HG02973 (cell line): ENCODE measurements around the gene NT5C3A.

Source experiments
- ATAC-seq: cut with Tn5 transposase; IDR thresholded peaks from one replicate; pipeline ENCODE4 v1.9.1; 2021; ENCODE audit warnings: moderate library complexity; ENCODE audit not compliant: unreplicated experiment

The NT5C3A gene

DNA sequence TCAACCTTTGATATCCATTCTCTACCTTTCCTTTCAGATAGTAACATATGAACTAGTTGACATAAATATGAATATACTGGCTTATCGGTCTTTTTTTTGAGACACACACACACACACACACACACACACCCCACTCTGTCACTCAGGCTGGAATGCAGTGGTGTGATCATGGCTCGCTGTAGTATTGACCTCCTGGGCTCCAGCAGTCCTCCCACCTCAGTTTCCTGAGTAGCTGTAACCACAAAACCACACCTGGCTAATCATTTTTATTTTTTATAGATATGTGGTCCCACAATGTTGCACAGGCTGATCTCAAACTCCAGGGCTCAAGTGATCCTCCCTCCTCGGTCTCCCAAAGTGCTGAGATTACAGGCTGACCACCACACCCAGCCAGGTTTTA is 14.2 kb upstream of the NT5C3A start:
- no peak for ATAC-seq

DNA sequence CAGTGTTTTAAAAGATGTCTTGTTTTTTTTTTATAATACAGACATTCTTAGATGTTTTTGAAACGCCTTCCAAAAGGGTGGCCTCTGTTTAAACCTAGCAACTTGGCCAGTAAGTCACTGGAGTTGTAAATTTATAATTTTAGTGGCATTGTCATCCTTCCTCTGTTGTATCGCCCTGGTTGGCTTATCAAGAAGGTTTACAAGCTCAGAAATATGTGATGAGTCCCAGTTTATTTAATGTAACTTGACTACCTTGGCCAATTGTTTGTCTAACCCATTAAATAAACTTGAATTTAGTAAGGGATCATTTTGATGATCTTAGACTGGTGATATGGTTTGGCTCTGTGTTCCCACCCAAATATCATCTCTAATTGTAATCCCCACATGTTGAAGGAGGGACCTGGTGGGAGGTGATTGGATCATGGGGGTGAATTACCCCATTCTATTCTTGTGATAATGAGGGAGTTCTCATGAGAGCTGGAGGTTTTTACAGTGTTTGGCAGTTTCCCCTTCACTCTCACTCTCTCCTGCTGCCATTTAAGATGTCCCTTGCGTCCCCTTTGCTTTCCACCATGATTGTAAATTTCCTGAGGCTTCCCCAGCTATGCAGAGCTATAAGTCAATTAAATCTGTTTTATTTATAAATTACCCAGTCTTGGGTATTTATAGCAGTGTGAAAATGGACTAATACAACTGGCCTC is 13.4 kb upstream of the NT5C3A start:
- no peak for ATAC-seq

DNA sequence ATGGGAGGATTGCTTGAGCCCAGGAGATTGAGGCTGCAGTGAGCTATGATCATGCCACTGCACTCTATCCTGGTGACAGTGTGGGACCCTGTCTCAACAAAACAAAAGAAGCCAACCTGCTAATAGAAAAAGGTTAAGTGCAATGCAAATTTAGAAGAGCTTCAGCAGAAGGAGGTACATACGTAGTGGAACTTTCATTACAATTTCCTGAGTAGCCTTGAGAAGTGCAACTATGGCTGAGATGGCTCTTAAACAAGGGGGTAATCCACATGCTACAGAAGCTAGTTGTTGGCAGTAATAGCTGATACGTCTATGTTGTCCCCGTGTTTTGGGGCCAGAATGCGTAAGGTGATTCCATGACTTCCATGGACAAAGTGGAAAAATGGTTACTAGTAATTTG is 10.7 kb upstream of the NT5C3A start:
- ATAC-seq: no peak

DNA sequence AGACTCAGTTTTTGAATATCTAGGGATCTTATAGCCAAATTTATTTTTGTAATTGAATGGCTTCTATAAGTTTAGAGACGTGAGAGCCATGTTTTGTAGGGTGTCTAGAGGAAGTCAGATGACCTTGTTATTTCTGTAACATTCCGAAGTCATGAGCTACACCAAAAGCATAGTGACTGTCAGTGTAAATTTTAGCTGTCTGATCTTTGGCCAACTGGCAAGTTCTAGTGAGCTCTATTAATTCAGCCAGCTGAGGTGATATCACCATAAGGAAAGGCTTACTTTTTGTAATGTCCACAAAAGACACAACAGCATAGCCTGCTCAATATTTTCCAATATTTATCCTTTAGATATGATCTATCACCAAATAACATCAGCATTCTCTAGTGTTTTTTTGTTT is 9.9 kb upstream of the NT5C3A start:
- no peak for ATAC-seq

DNA sequence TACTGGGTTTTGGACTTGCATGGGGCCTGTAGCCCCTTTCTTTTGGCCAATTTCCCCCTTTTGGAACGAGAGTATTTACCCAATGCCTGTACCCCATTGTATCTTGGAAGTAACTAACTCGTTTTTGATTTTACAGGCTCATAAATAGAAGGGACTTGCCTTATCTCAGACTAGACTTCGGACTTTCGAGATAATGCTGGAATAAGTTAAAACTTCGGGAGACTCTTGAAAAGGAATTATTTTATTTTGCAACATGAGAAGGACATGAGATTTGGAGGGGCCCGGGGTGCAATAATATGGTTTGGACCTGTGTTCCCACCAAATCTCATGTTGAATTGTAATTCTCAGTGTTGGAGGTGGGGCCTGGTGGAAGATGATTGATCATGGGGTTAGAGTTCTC is 8.3 kb upstream of the NT5C3A start:
- no peak for ATAC-seq

DNA sequence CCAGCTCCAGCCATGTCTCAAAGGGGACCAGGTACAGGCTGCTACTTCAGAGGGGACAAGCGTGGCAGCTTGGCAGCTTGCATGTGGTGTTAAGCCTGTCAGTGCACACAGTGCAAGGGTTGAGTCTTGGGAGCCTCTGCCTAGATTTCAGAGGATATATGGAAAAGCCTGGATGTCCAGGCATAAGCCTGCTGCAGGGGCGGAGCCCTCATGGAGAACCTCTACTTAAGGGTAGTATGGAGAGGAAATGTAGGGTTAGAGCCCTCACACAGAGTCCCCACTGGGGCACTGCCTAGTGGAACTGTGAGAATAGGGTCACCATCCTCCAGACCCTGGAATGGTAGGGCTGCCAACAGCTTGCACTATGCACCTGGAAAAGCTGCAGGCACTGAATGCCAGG is 7.7 kb upstream of the NT5C3A start:
- ATAC-seq: no peak

DNA sequence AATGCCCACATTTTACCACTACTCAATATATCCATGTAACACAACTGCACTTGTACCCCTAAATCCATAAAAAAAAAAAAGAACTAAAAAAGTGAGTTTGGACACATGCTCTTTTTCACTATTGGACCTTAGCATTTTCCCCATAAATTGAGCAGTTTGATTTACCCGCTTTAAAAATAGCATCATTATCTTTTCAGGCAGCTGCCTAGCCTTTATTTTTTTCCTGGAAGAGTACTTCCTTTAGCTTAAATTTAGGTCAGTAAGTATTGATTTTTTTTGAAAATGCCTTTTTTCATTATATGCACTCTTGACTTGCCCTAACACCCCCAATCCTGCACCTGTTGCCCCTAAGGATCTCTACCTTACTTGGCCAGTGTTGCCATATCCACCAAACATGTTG is 5.3 kb upstream of the NT5C3A start:
- ATAC-seq: no peak

DNA sequence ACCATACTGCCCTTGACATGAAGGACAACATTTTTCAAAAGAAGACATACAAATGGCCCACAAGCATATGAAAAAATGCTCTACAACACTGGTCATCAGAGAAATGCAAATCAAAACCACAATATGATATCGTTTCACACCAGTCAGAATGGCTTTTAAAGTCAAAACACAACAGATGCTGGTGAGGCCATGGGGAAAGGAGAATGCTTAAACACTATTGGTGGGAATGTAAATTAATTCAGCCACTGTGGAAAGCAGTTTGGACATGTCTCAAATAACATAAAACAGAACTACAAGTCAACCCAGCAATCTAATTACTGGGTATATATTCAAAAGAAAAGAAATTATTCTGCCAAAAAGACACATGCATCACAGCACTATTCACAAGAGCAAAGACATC is 4.2 kb upstream of the NT5C3A start:
- ATAC-seq: no peak

DNA sequence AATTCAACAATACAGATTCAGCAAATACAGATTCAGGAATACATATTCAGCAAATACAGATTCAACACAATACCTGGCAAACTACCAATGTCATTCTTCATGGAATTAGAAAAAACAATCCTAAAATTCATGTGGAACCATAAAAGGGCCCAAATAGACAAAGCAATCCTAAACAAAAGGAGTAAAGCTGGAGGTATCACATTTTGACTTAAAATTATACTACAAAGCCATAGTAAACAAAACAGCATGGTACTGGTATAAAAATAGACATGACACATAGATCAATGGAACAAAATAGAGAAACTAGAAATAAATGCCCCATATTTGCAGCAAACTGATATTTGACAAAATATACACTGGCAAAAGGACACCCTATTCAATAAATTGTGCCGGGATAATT is 3.4 kb upstream of the NT5C3A start:
- no peak for ATAC-seq

DNA sequence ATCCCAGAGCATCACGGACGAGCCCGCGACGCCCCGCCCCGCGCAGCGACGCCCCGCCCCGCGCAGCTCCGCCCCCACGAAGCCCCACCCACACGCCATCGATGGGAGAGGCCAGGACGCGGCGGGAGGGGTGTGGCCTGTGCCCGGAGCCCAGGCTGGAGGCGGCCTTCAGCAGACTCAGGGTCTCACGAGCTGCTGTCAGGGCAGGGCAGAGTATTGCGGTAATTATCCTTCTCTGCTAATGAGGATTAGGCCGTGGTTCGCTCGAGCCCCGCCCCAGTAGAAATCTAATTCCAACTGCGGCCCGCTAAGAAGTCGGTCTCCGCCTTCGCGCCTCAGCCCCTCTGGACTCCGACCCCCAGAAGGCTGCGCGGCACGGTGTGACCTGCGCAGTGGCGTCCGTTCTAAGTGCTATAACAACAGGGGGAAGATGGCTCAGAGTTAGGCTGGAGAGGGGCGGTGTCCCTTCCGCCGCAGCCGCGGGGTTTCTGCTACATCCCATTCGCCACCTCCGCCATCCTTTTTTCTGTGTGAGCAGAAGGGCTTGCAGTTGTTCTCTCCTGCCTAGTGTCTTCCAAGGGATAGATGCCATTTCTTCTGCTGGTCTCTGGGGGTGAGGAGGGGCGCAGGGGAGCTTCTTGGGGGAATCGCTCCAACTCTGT is 337 bp upstream of the NT5C3A start:
- peak; percentile 96 for ATAC-seq

DNA sequence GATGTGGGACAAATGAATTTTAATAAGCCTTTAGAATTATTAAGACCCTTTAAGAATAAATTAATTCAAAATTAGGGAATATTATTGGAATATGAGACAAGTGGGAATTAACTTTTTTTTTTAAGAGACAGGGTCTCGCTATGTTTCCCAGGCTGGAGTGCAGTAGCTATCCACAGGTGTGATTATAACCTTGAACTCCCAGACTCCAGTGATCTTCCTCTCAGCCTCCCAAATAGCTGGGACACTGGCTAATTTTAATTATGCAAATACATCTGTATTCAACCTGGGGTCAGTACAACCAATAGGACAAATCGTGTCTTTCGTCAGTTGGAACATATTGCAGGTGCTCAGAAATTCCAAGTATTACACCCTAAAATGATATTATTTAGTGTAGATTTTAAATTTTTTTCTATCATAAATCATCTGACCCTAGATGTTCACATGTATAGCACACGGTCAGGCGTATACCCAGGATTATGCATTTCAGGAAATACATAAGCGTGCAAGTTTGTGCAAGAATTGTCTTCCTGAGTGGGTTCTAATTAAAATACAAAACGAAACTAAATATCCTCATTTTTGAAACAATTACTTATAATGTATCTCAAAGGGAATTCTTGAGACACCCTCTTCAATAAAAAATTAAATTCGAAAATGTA is 1.2 kb downstream of the NT5C3A start:
- no peak for ATAC-seq

DNA sequence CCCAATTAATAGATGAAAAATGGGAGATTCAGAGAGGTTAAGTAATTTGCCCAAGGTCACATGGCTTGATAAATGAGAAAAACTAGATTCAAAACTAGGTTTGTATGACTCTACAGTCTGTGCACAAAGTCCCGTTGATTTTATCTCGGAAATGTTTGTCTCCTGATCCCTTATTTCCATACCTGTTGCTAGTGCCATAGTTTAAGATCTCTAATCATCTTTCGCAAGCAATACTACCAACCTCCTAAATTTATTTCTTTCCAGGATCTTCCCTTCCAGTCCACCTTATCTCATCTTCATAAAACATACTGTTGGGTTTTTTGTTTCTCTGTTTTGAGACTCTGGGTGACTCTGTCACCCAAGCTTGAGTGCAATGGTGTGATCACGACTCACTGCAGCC is 2.9 kb downstream of the NT5C3A start:
- no peak for ATAC-seq

DNA sequence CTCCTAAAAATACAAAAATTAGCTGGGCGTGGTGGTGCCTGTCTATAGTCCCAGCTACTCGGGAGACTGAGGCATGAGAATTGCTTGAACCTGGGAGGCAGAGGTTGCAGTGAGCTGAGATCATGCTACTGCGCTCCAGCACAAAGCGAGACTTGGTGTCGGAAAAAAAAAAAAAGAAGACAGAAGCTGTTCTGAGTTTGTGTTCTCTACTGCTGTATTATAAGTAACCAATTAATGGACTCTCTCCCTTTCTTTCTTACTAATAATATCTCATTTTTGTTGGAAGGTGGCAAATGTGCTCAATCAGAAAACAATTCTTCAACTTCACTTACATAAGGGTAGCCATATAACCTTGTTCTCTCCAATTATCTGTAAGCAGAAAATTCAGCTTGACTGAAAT is 7.4 kb downstream of the NT5C3A start:
- no peak for ATAC-seq

DNA sequence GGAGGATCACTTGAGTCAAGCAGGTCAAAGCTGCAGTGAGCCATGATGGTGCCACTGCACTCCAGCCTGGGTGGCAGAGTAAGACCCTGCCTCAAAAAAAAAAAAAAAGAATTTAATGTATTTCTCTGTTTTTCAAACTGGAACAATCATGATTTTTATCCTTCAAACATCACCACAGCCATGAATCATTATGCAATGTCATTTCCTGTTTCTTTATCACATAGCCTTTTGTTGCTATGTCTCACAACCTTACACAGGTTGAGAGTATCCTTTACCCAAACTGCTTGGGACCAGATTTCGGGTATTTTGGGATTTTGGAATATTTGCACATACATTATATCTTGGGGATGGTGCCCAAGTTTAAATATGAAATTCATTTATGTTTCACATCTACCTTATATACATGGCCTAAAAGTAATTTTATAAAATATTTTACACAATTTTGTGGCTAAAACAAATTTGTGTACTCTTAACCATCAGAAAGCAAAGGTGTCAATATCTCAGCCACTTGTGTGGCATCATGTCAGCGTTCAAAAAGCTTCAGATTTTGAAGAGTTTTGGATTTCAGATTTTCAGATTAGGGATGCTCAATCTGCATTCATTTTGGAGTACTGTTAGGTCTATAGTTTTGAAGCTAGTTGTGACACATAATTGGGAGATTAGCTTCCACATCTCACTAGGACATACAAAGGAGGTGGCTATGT is 8.2 kb downstream of the NT5C3A start:
- ATAC-seq: no peak

DNA sequence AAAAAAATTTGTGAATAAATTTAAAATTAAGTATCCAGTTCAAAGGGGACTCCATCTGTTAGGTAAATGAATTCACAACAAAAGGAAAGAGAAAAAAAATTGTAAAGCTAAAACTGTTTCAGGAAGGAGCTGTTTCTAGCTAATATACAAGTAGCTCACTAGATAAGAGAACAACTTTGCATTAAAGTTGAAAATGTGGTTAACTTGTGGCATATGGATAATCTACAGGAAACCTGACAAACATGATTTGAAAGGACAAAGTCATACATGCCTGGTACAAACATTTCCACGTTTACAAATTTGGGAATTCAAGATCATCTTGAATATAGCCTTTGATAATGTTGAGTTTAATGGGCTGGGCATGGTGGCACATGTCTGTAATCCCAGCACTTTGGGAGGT is 8.9 kb downstream of the NT5C3A start:
- no peak for ATAC-seq

DNA sequence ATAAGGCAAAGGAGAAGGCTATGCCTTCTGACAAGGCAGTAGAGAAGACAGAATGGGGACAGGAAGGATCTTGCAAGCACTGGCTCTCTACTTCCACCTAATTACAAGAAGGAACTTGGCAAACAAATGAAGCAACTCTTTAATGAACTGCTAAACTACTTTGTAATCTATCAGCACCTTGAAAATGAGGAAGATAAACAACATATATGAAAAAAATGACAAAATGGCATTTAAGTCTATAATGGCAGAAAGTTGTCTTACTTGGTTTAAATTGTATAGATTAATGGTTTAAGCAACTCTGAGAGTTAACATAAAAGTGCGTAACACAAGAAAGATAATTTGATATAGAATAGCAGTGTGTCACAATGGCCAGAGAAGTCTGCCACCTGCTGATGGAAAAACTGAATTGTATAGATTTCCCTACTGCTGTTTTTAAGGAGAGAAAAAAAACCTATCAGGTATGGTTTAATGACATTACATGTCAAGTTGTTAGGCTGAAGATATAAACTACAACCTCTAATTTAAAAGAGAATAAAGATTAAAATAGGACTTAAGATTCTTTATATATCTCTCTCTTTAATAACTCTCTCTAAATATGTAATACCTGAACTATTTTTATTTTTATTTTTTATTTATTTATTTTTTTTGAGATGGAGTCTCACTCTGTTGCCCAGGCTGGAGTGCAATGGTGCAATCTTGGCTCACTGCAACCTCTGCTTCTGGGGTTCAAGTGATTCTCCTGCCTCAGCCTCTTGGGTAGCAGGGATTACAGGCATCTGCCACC is 11.8 kb downstream of the NT5C3A start:
- ATAC-seq: peak; percentile 50

DNA sequence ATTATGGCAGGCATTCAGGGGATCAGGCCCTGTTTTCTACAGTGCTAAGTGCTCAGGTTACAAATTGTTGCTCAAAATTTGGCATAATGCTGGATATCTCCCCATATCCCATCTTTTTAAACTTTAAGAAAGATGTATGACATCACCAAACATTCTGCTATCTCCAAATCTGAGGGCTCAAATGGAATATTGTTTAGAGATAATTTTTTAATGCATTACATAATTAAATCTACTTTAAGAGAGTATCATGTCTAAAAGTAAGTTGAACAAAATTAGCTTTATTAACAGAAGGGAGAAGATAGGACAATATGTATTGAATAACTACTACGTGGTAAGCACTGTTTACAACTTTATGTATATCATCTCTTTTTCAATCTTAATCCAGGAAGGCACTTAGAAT is 13.9 kb downstream of the NT5C3A start:
- ATAC-seq: no peak

DNA sequence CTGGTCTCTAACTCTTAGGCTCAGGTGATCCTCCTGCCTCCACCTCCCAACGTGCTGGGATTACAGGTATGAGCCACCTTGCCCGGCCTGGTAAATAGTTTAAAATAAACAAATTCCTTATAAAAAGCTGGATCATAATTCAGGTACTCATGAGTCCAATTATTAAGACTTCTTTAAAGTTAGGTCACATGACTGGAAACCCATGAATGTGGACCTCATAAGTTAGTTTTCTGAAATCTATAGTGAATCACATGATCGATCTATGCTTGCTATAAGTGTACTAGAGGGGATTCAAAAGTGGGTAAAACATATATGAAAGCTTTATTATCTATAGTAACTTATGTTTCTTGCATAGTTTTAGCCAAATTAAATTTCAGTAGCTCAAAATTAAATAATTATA is 14.3 kb downstream of the NT5C3A start:
- ATAC-seq: no peak

DNA sequence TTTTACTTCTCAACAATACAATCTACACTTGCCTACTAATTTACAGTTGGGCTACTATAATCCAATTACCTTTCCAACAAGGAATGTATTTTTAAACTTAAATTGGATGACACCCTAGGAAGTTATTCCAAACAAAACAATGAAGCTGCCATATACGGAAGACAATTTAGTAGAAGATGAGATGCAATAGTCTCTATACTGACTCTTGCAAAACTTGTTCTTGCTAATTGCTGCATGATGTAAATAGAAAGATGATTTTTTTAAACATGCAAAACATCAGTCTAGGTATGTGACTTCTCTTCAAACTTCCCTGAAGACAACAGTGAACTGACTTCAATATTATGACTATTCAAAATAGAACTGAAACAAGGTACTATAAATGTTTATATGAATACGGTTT is 17.6 kb downstream of the NT5C3A start:
- peak; percentile 46 for ATAC-seq

DNA sequence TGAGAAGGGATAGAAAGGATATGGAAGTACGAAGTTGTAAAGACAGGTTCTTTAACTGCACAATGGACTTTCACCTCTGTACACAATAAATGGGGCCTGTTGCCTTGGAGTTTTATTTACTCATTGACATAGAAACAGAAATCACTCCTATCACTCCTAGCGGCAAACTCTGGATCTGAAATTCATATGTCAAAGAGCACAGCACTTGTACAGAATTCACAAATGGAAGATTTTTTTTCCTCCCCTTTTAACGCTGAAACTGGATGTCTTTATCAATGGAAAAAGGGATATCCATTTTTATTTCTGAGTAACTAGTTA is 18.2 kb downstream of the NT5C3A start:
- no peak for ATAC-seq
